ENCODE data around the gene HOXB2.
A peak's percentile ranks its signal among the peaks of the same experiment; 100 is the strongest.

Gene HOXB2

GRCh38 chr17:48545022-48545375 is at the start of gene HOXB2:
Gene HOXB2, minus strand, starts transcription at chr17:48545109. Its CDS starts 198 bp downstream, at chr17:48544911.
- no peak within 1 kb of the TSS for H3K4me3 ChIP-seq (ENCODE audit: low read depth, low read length)
- no peak for DNase-seq (ENCODE audit: low read depth)
- TF ChIP-seq CTCF (conservative IDR thresholded peaks at IDR 0.05; ENCODE audit: low read depth, low read length) = no peak

- DNase-seq (ENCODE audit: low read depth) = peak; percentile 54
- TF ChIP-seq CTCF (conservative IDR thresholded peaks at IDR 0.05; ENCODE audit: low read depth, low read length) = peak; percentile 68
- no peak overlapping the region for H3K4me3 ChIP-seq (ENCODE audit: low read depth, low read length)
Observed at GRCh38 chr17:48593840-48594537, 49.1 kb upstream of the HOXB2 start.

GRCh38 chr17:48593126-48593829 is 48.4 kb upstream of the HOXB2 start, which contains the start of gene HOXB5:
Gene HOXB5, minus strand, starts transcription at chr17:48593779. Its CDS starts 97 bp downstream, at chr17:48593682.
- no peak within 1 kb of the TSS for H3K4me3 ChIP-seq (ENCODE audit: low read depth, low read length)
- DNase-seq (ENCODE audit: low read depth) = no peak
- TF ChIP-seq CTCF (conservative IDR thresholded peaks at IDR 0.05; ENCODE audit: low read depth, low read length) = no peak

- no peak overlapping the region for H3K4me3 ChIP-seq (ENCODE audit: low read depth, low read length)
- DNase-seq (ENCODE audit: low read depth) = no peak
Observed at GRCh38 chr17:48592577-48592976, 47.7 kb upstream of the HOXB2 start.

GRCh38 chr17:48592057-48592514 is 47.2 kb upstream of the HOXB2 start:
- DNase-seq (ENCODE audit: low read depth) = no peak
- no peak overlapping the region for H3K4me3 ChIP-seq (ENCODE audit: low read depth, low read length)
- no peak for TF ChIP-seq CTCF (conservative IDR thresholded peaks at IDR 0.05; ENCODE audit: low read depth, low read length)

More at GRCh38 chr17:48592577-48592976, 47.7 kb upstream of the HOXB2 start:
- no peak for TF ChIP-seq CTCF (conservative IDR thresholded peaks at IDR 0.05; ENCODE audit: low read depth, low read length)

GRCh38 chr17:48591255-48592056 is 46.5 kb upstream of the HOXB2 start:
- no peak for TF ChIP-seq CTCF (conservative IDR thresholded peaks at IDR 0.05; ENCODE audit: low read depth, low read length)
- H3K4me3 ChIP-seq (ENCODE audit: low read depth, low read length) = no peak overlapping the region
- no peak for DNase-seq (ENCODE audit: low read depth)
